Measurements from ENCODE around the gene FAM181A.

The FAM181A gene

DNA sequence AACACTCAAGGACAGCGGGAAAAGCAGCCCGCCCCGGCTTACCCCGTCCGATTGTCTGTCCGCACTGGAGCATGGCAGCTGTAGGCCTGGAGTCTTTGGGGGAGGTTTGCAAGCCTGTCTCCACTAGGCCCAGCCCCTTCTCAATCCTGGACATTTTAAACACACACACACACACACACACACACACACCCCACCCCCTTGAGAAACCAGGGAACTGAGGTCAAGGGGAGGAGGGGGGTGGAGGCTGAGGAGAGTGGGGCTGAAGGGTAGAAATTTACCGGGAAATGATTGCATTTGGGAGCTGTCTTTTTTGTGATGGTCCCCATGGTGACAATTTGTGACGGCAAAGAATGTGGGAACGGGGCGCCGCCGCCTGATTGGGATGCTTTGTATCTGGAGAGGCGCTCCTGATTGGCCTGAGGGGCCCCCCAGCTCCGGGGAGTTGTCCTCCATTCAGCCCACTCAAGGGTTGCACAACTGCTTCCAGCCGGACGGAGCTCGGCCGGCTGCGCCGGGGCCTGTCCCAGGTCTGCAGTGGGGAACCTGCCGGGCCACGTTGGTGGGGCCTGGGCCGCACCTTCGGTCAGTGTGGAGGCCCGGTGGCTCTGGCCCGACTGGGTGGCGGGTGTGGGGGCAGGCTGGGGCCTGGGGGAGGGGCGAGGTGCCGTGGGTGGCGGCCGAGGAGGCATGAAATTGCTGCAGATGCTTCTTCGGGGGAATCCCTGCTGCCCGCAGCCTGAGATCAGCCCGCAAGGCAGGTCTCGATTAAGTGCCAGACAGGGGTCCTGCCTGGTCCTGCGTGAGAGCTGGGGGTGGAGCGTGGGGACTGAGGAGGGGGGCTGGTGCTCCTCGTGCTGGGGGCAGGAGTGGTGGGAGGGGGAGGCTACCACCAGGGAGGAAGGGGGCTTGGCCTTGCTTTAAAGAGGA is at the start of gene FAM181A:
Gene FAM181A, plus strand, starts transcription at position 472 of the 927 bp plus-strand sequence. CDS start 942 bp downstream, outside the sequence.
- ChIA-PET CTCF (interaction anchor here (0.6 to 1.5 kb wide), 2 partner anchors 9 to 13 kb away, joined by 3 to 9 read pairs; no protein-coding TSS in a partner anchor), POLR2A (interaction anchor here (1.0 kb wide), 1 partner anchor 15 kb away, joined by 3 read pairs; no protein-coding TSS in a partner anchor)
- TF ChIP-seq, protein P1, sequence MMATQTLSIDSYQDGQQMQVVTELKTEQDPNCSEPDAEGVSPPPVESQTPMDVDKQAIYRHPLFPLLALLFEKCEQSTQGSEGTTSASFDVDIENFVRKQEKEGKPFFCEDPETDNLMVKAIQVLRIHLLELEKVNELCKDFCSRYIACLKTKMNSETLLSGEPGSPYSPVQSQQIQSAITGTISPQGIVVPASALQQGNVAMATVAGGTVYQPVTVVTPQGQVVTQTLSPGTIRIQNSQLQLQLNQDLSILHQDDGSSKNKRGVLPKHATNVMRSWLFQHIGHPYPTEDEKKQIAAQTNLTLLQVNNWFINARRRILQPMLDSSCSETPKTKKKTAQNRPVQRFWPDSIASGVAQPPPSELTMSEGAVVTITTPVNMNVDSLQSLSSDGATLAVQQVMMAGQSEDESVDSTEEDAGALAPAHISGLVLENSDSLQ (IDR thresholded peaks at IDR 0.05): no peak
- DNase-seq (ENCODE audit: extremely low spot score): no peak

GRCh38 chr14:93878212-93878611 is 48.9 kb upstream of the FAM181A start:
- DNase-seq (ENCODE audit: extremely low spot score): no peak
- CTCF ChIA-PET: no interaction called here
- POLR2A ChIA-PET: no interaction called here
- TF ChIP-seq CTBP1 (IDR thresholded peaks at IDR 0.05; ENCODE audit: borderline replicate concordance) (no peak), LEF1 (IDR thresholded peaks at IDR 0.05; ENCODE audit: borderline replicate concordance) (no peak), SP1 (IDR thresholded peaks at IDR 0.05) (no peak)

DNA sequence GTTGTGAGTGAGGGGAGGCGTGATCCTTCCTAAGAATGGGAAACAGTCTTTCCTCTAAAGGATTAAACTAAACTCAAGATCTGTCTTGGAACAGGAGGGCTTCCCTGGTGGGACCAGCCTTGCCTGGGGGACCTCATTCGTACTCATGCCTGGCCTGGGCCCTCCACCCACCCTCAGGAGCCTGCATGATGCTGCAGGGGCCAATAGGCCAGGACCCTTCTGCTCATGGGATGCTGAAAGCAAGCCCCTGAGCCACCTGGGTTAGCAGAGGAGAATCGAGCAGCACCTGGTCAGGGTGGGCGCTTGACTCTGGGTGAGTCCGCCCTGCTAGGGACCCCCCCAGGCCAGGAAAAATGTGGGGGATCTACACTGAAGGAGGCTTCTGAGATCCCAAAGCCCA is 48.3 kb upstream of the FAM181A start:
- POLR2A ChIA-PET: no interaction called here
- no peak for DNase-seq (ENCODE audit: extremely low spot score)
- TF ChIP-seq ELF4 (IDR thresholded peaks at IDR 0.05): no peak
- TF ChIP-seq ZNF384 (IDR thresholded peaks at IDR 0.05): no peak
- TF ChIP-seq BHLHE40 (IDR thresholded peaks at IDR 0.05; ENCODE audit: borderline replicate concordance): no peak
- no peak for TF ChIP-seq SUZ12 (IDR thresholded peaks at IDR 0.05)
- TF ChIP-seq ARNT (IDR thresholded peaks at IDR 0.05): no peak
- TF ChIP-seq SP1 (IDR thresholded peaks at IDR 0.05): no peak
- TF ChIP-seq CTBP1 (IDR thresholded peaks at IDR 0.05; ENCODE audit: borderline replicate concordance): no peak
- TF ChIP-seq FOXK2 (IDR thresholded peaks at IDR 0.05): no peak
- TF ChIP-seq FOXA1 (IDR thresholded peaks at IDR 0.05): no peak
- TF ChIP-seq, protein P1 (IDR thresholded peaks at IDR 0.05): no peak
- TF ChIP-seq FOXM1 (IDR thresholded peaks at IDR 0.05; ENCODE audit: borderline replicate concordance): no peak
- TF ChIP-seq L3MBTL2 (conservative IDR thresholded peaks at IDR 0.05): no peak
- no peak for TF ChIP-seq LEF1 (IDR thresholded peaks at IDR 0.05; ENCODE audit: borderline replicate concordance)
- no peak for TF ChIP-seq NFRKB (IDR thresholded peaks at IDR 0.05)
- no peak for TF ChIP-seq TARDBP (IDR thresholded peaks at IDR 0.05)
- TF ChIP-seq HDGF (IDR thresholded peaks at IDR 0.05; ENCODE audit: borderline replicate concordance): no peak
- CTCF ChIA-PET: no interaction called here

- CTCF ChIA-PET: interaction anchor here (1.0 kb wide), 1 partner anchor 225 kb away, joined by 5 read pairs; no protein-coding TSS in a partner anchor
- TF ChIP-seq ARNT (IDR thresholded peaks at IDR 0.05) (no peak), FOXA1 (IDR thresholded peaks at IDR 0.05) (no peak), FOXK2 (IDR thresholded peaks at IDR 0.05) (no peak), L3MBTL2 (conservative IDR thresholded peaks at IDR 0.05) (no peak), FOXM1 (IDR thresholded peaks at IDR 0.05; ENCODE audit: borderline replicate concordance) (no peak), ELF4 (IDR thresholded peaks at IDR 0.05) (no peak), CTBP1 (IDR thresholded peaks at IDR 0.05; ENCODE audit: borderline replicate concordance) (no peak), LEF1 (IDR thresholded peaks at IDR 0.05; ENCODE audit: borderline replicate concordance) (no peak), ZNF384 (IDR thresholded peaks at IDR 0.05) (no peak), SP1 (IDR thresholded peaks at IDR 0.05) (no peak), TARDBP (IDR thresholded peaks at IDR 0.05) (no peak), BHLHE40 (IDR thresholded peaks at IDR 0.05; ENCODE audit: borderline replicate concordance) (no peak)
- DNase-seq (ENCODE audit: extremely low spot score): no peak
- POLR2A ChIA-PET: no interaction called here
These were observed 47.7 kb upstream of the FAM181A start for GRCh38 chr14:93879362-93879983.

- 0 out of 2 replicates have a peak, but pooled peaks have one; percentile 24 for TF ChIP-seq CTBP1 (IDR thresholded peaks at IDR 0.05; ENCODE audit: borderline replicate concordance)
- TF ChIP-seq, protein P1 (IDR thresholded peaks at IDR 0.05): peak; percentile 83
- TF ChIP-seq BHLHE40 (IDR thresholded peaks at IDR 0.05; ENCODE audit: borderline replicate concordance): no peak
- TF ChIP-seq FOXM1 (IDR thresholded peaks at IDR 0.05; ENCODE audit: borderline replicate concordance): no peak
- DNase-seq (ENCODE audit: extremely low spot score): peak; percentile 49
- CTCF ChIA-PET: interaction anchor here (1.0 to 1.2 kb wide), 2 partner anchors 10 to 226 kb away, joined by 4 to 5 read pairs; no protein-coding TSS in a partner anchor
- POLR2A ChIA-PET: no interaction called here
These were observed 46.9 kb upstream of the FAM181A start for GRCh38 chr14:93880021-93880820.

DNA sequence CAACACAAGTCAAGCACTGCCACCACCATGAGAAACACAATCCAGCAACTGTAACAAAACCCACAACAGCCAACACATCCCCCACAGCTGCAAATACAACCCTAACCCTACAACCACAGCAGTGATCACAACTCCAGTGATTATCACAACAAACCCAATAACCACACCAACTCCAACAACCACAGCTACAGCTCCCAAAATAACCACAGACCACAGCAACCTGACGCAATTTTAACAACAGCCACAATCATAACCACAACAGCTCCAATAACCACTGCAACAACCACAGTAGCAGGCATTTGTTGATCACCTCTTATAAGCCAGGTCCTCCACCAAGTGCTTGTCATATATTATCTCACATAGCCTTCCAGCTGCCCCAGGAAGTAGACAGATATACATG is 42.2 kb upstream of the FAM181A start:
- CTCF ChIA-PET: no interaction called here
- POLR2A ChIA-PET: no interaction called here
- TF ChIP-seq BHLHE40 (IDR thresholded peaks at IDR 0.05; ENCODE audit: borderline replicate concordance) (no peak), L3MBTL2 (conservative IDR thresholded peaks at IDR 0.05) (no peak), FOXM1 (IDR thresholded peaks at IDR 0.05; ENCODE audit: borderline replicate concordance) (no peak), ZNF384 (IDR thresholded peaks at IDR 0.05) (no peak), NFRKB (IDR thresholded peaks at IDR 0.05) (no peak), ARNT (IDR thresholded peaks at IDR 0.05) (no peak), CTBP1 (IDR thresholded peaks at IDR 0.05; ENCODE audit: borderline replicate concordance) (no peak), FOXK2 (IDR thresholded peaks at IDR 0.05) (no peak), SUZ12 (IDR thresholded peaks at IDR 0.05) (no peak), FOXA1 (IDR thresholded peaks at IDR 0.05) (no peak), LEF1 (IDR thresholded peaks at IDR 0.05; ENCODE audit: borderline replicate concordance) (no peak), TARDBP (IDR thresholded peaks at IDR 0.05) (no peak), SP1 (IDR thresholded peaks at IDR 0.05) (no peak), ELF4 (IDR thresholded peaks at IDR 0.05) (no peak), HDGF (IDR thresholded peaks at IDR 0.05; ENCODE audit: borderline replicate concordance) (no peak)
- TF ChIP-seq, protein P1 (IDR thresholded peaks at IDR 0.05): no peak
- DNase-seq (ENCODE audit: extremely low spot score): no peak
